PC-3 (cell line): ENCODE results near the gene DLD. TPM values are rescaled to one million over a fixed set of nuclear protein-coding genes. Genes with fewer than 3 reads are reported as not detected.

Experiments used
- ATAC-seq: fragments of 200-7000 bp; cut with Tn5 transposase; 2 replicates; pipeline ENCODE4 v1.9.1; 2020; ENCODE audit warnings: mild to moderate bottlenecking, moderate library complexity
- BruUV-seq: library from RNA; stranded (reverse); fragments of 400-500 nt; replicated peaks from 2 replicates; lab custom pipeline; 2021; lab: Mats Ljungman, UMichigan
- CTCF ChIA-PET: fragments of 300-600 bp; sonication (Branson Sonifier 250); formaldehyde crosslinking; loops from one replicate; lab custom pipeline; 2022; ENCODE audit warnings: antibody characterized with exemption; lab: Charles Lee
- POLR2A ChIA-PET: fragments of 300-600 bp; sonication (Branson Sonifier 250); formaldehyde crosslinking; loops from one replicate; lab custom pipeline; 2022; ENCODE audit warnings: antibody characterized with exemption; ENCODE audit not compliant: unreplicated experiment; lab: Charles Lee
- DNase-seq: peaks from one replicate; pipeline ENCODE4 v3.0.0-alpha.2; 2015
- H2AFZ ChIP-seq: fragments of 300-600 bp; sonication (generic); 2 replicates; pipeline ENCODE4 v1.6.0; 2016; ENCODE audit warnings: antibody characterized with exemption, low read length
- H3F3A ChIP-seq: fragments of 300-600 bp; sonication (generic); one replicate; pipeline ENCODE4 v1.6.0; 2017; ENCODE audit warnings: antibody characterized with exemption, low read length, control low read depth, mild to moderate bottlenecking; ENCODE audit not compliant: unreplicated experiment
- H3K27ac ChIP-seq: fragments of 300-600 bp; sonication (generic); 2 replicates; pipeline ENCODE4 v1.5.1; 2016; ENCODE audit warnings: mild to moderate bottlenecking, low read length
- H3K27me3 ChIP-seq: fragments of 300-600 bp; sonication (generic); 2 replicates; pipeline ENCODE4 v1.6.1; 2016; ENCODE audit warnings: low read length, mixed read lengths
- H3K36me3 ChIP-seq: fragments of 300-600 bp; sonication (generic); 2 replicates; pipeline ENCODE4 v1.6.1; 2016; ENCODE audit warnings: low read depth, mixed run types, low read length, mixed read lengths
- H3K4me1 ChIP-seq: fragments of 300-600 bp; sonication (generic); 2 replicates; pipeline ENCODE4 v1.5.1; 2016; ENCODE audit warnings: low read length; ENCODE audit not compliant: insufficient read depth
- H3K4me2 ChIP-seq: fragments of 300-600 bp; sonication (generic); 2 replicates; pipeline ENCODE4 v1.6.0; 2016; ENCODE audit warnings: low read length
- H3K4me3 ChIP-seq: fragments of 300-600 bp; sonication (generic); 2 replicates; pipeline ENCODE4 v1.5.1; 2016; ENCODE audit warnings: mild to moderate bottlenecking, low read length, mixed read lengths
- H3K79me2 ChIP-seq: fragments of 300-600 bp; sonication (generic); 2 replicates; pipeline ENCODE4 v1.6.1; 2017; ENCODE audit warnings: low read length, mixed read lengths
- H3K9ac ChIP-seq: fragments of 300-600 bp; sonication (generic); 2 replicates; pipeline ENCODE4 v1.6.0; 2016; ENCODE audit warnings: mild to moderate bottlenecking, low read length
- H3K9me2 ChIP-seq: fragments of 300-600 bp; sonication (generic); replicated peaks from 2 replicates; pipeline ENCODE4 v1.6.1; 2016; ENCODE audit warnings: mixed run types, low read length, mixed read lengths
- H3K9me3 ChIP-seq: fragments of 300-600 bp; sonication (generic); 2 replicates; pipeline ENCODE4 v1.6.1; 2016; ENCODE audit warnings: low read length, mixed read lengths
- H4K20me1 ChIP-seq: fragments of 300-600 bp; sonication (generic); 2 replicates; pipeline ENCODE4 v1.6.1; 2016; ENCODE audit warnings: low read length, mixed read lengths
- EZH2 ChIP-seq: fragments of 300-600 bp; sonication (generic); IDR thresholded peaks from one replicate; pipeline ENCODE4 v1.6.1; 2017; ENCODE audit warnings: antibody characterized with exemption, mild to moderate bottlenecking, low read length; ENCODE audit not compliant: unreplicated experiment
- EZH2phosphoT487 ChIP-seq: fragments of 300-600 bp; sonication (generic); IDR thresholded peaks from 2 replicates; pipeline ENCODE4 v1.6.1; 2018; ENCODE audit warnings: mild to moderate bottlenecking, antibody characterized with exemption, low read length, borderline replicate concordance
- intact Hi-C: fragments of 100-400 bp; cut with micrococcal nuclease; formaldehyde crosslinking; loops from 2 replicates; pipeline ENCODE4 v1.9.0; 2023
- total RNA-seq: library from RNA; depleted of rRNA; stranded (reverse); fragments of >200 nt; gene quantifications from 2 replicates; pipeline ENCODE4 v1.2.3, GENCODE V29; 2014
- TF ChIP-seq, protein P1 (sequence below): fragments of 300-600 bp; sonication (generic); conservative IDR thresholded peaks from 2 replicates; pipeline ENCODE4 v1.5.1; 2017; ENCODE audit warnings: antibody characterized with exemption, low read depth, mild to moderate bottlenecking, low read length

DLD gene
- total RNA-seq, 1 experiment from 2014 or later: 64.0 TPM

DNA sequence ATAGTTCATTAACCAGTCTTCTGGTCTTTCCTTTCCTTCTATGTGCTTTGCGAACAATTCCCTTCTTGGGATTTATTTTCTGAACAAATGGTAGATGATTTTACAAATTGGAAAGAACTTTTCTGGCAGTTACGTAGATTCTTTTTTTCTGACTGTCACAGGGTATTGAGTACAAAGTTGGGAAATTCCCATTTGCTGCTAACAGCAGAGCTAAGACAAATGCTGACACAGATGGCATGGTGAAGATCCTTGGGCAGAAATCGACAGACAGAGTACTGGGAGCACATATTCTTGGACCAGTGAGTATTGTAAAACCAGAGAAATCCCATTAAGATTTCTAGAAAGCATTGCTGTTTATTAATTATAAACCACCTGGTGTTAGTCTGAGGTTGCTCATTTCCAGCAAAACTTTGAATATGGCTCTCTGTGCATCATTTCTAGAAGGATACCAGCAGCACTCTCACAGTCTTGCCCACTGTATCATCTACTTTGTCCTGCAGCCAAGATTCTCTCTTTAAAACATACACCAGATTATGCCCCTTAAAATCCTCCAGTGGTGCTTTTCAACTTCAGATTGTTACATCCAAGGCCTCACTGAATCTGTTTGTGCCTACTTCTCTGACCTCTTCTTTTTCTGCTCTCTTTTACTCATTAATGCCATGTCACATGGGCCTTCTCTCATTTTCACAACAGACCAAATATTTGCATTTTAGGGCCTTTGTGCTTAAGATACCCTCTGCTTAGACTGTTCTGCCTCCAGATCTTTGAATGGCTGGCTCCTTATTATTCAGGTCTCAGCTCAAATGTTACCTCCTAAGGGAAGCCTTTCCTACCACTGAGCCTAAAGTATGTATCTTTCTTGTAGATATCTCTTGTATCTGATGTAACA, 27.0 kb downstream of the DLD start:
- BruUV-seq: no TSS peak
- peaks cover 43% of the 10 kb centered on the region for H3K36me3 ChIP-seq
- no peak for DNase-seq

DNA sequence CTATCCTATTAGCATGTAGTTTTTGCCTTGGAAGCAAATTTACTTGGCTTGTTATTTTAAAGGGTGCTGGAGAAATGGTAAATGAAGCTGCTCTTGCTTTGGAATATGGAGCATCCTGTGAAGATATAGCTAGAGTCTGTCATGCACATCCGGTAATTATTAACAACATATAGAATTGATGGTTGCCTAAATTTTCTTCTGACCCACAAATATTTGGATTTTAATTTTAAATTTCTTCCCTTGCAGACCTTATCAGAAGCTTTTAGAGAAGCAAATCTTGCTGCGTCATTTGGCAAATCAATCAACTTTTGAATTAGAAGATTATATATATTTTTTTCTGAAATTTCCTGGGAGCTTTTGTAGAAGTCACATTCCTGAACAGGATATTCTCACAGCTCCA, 28.0 kb downstream of the DLD start:
- Histone ChIP-seq H3K4me1 (peaks cover 6% of the 10 kb centered on the region), H3K36me3 (peaks cover 52% of the 10 kb centered on the region), H3K27me3 (no peaks in the 10 kb centered on the region), H2AFZ (no peak overlapping the region), H3K27ac (no peak overlapping the region), H3K4me2 (no peak overlapping the region), H3K79me2 (peaks cover 13% of the 10 kb centered on the region), H3K9ac (no peak overlapping the region), H3K9me3 (no peaks in the 10 kb centered on the region), H3F3A (no peaks in the 10 kb centered on the region), H3K4me3 (no peak overlapping the region), H3K9me2 (no peaks in the 10 kb centered on the region), H4K20me1 (peaks cover 5% of the 10 kb centered on the region; the same call in 1 of the 2 replicates)
- ChIA-PET CTCF (no interaction called here), POLR2A (no interaction called here)
- no TSS peak for BruUV-seq
- TF ChIP-seq EZH2: no peak
- TF ChIP-seq, protein P1, sequence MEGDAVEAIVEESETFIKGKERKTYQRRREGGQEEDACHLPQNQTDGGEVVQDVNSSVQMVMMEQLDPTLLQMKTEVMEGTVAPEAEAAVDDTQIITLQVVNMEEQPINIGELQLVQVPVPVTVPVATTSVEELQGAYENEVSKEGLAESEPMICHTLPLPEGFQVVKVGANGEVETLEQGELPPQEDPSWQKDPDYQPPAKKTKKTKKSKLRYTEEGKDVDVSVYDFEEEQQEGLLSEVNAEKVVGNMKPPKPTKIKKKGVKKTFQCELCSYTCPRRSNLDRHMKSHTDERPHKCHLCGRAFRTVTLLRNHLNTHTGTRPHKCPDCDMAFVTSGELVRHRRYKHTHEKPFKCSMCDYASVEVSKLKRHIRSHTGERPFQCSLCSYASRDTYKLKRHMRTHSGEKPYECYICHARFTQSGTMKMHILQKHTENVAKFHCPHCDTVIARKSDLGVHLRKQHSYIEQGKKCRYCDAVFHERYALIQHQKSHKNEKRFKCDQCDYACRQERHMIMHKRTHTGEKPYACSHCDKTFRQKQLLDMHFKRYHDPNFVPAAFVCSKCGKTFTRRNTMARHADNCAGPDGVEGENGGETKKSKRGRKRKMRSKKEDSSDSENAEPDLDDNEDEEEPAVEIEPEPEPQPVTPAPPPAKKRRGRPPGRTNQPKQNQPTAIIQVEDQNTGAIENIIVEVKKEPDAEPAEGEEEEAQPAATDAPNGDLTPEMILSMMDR: no peak
- TF ChIP-seq EZH2phosphoT487: no peak
- ATAC-seq (no peak), DNase-seq (no peak)
- intact Hi-C loops: no loop called here

More for the DNA sequence above, 27.0 kb downstream of the DLD start:
- H3K4me3 ChIP-seq: no peak overlapping the region
- H2AFZ ChIP-seq: no peak overlapping the region
- no peak for ATAC-seq
- H3K27ac ChIP-seq: no peak overlapping the region
- ChIA-PET CTCF (no interaction called here), POLR2A (no interaction called here)
- peaks cover 13% of the 10 kb centered on the region for H3K79me2 ChIP-seq
- peaks cover 13% of the 10 kb centered on the region for H3K4me1 ChIP-seq
- no peaks in the 10 kb centered on the region for H3K27me3 ChIP-seq
- intact Hi-C loops: no loop called here
- H3F3A ChIP-seq: no peaks in the 10 kb centered on the region
- peaks cover 5% of the 10 kb centered on the region; the same call in 1 of the 2 replicates for H4K20me1 ChIP-seq
- no peak for TF ChIP-seq EZH2phosphoT487
- no peak for TF ChIP-seq EZH2
- TF ChIP-seq, protein P1: no peak
- H3K9ac ChIP-seq: no peak overlapping the region
- H3K9me2 ChIP-seq: no peaks in the 10 kb centered on the region
- H3K4me2 ChIP-seq: no peak overlapping the region
- no peaks in the 10 kb centered on the region for H3K9me3 ChIP-seq
